AG04449 (cell line): ENCODE data around the gene ZBP1.

Source experiments
- CTCF ChIA-PET: fragments of 350-600 bp; formaldehyde crosslinking; extraction: SDS; loops from one replicate; lab custom pipeline; 2021; ENCODE audit warnings: antibody characterized with exemption; lab: Yijun Ruan, JAX
- POLR2A ChIA-PET: fragments of 400-600, 350-600 bp; formaldehyde crosslinking; extraction: SDS; loops from one replicate; lab custom pipeline; 2020; ENCODE audit warnings: antibody characterized with exemption, inconsistent platforms; lab: Yijun Ruan, JAX
- DNase-seq: peaks from one replicate; pipeline ENCODE4 v3.0.0-alpha.2; 2010; ENCODE audit warnings: low read depth, low spot score
- H3K4me3 ChIP-seq: 2 replicates; pipeline ENCODE4 v1.5.1; 2011; ENCODE audit warnings: low read depth, mild to moderate bottlenecking, control low read depth, low read length
- CTCF ChIP-seq: IDR thresholded peaks from one replicate; pipeline ENCODE4 v1.5.1; 2011; ENCODE audit warnings: mild to moderate bottlenecking, moderate library complexity, low read length, control low read depth, inconsistent platforms; ENCODE audit not compliant: insufficient read depth; ENCODE audit errors: missing control alignments

Gene ZBP1

DNA sequence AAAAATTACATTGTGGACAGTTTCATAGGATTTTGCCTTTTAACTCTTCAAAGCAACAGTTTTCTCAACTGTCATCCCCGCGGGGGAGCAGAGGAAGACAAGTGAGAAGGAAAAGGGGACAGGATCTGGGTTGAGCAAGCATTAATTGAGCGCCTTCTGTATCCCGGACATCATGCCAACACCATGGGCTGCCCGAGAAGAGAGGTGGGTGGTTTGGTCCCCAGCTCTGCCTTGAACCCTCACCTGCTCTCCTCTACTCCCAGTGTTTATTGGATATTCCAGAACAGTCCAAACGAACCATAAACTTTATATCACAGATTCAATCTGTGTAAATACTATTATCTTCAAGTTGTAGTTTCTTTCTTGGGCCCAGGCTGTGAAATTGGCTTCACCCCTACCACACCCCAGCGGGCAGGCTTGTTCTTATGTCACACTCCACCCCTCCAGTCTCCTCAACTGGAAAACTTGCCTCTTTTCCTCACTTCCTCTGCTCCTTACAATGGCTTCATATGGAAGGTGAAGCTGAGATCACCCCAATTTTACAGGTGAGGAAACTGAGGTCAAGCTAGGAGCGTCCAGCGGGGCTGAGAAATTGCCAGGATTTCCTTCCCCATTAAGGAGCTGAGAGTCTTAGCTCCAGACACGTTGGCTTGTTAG is 53.3 kb downstream of the ZBP1 start:
- no peak for DNase-seq
- no peak for TF ChIP-seq CTCF
- CTCF ChIA-PET: no interaction called here
- POLR2A ChIA-PET: no interaction called here
- no peak overlapping the region for H3K4me3 ChIP-seq

- H3K4me3 ChIP-seq: no peak overlapping the region
- ChIA-PET POLR2A (no interaction called here), CTCF (no interaction called here)
- no peak for TF ChIP-seq CTCF
- DNase-seq: no peak
These were observed 53.8 kb downstream of the ZBP1 start for GRCh38 chr20:57566399-57566798.

- DNase-seq: no peak
- ChIA-PET POLR2A (no interaction called here), CTCF (no interaction called here)
- no peak for TF ChIP-seq CTCF
- H3K4me3 ChIP-seq: no peak overlapping the region
These were observed 55.1 kb downstream of the ZBP1 start for GRCh38 chr20:57564951-57565642.

DNA sequence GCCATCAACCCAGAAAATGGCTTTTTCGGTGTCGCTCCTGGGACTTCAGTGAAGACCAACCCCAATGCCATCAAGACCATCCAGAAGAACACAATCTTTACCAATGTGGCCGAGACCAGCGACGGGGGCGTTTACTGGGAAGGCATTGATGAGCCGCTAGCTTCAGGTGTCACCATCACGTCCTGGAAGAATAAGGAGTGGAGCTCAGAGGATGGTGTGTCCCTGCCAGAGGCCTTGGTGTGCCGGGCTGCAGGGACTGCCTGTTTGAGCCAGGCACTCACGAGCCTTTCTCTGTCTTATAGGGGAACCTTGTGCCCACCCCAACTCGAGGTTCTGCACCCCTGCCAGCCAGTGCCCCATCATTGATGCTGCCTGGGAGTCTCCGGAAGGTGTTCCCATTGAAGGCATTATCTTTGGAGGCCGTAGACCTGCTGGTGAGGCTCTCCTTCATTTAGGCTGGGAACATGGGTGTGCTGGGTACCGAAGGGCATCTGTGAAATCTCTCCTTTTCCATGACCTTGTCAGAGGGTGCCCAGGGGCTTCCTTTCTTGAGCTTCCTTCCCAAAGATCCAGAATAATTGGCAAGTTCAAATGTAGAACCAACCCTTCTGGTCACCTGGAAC is 55.9 kb downstream of the ZBP1 start:
- ChIA-PET CTCF (no interaction called here), POLR2A (no interaction called here)
- H3K4me3 ChIP-seq: no peak overlapping the region
- no peak for DNase-seq
- TF ChIP-seq CTCF: no peak

- no peak for TF ChIP-seq CTCF
- CTCF ChIA-PET: no interaction called here
- POLR2A ChIA-PET: no interaction called here
- no peak for DNase-seq
- no peak overlapping the region for H3K4me3 ChIP-seq
These were observed 56.7 kb downstream of the ZBP1 start for GRCh38 chr20:57563522-57563921.

DNA sequence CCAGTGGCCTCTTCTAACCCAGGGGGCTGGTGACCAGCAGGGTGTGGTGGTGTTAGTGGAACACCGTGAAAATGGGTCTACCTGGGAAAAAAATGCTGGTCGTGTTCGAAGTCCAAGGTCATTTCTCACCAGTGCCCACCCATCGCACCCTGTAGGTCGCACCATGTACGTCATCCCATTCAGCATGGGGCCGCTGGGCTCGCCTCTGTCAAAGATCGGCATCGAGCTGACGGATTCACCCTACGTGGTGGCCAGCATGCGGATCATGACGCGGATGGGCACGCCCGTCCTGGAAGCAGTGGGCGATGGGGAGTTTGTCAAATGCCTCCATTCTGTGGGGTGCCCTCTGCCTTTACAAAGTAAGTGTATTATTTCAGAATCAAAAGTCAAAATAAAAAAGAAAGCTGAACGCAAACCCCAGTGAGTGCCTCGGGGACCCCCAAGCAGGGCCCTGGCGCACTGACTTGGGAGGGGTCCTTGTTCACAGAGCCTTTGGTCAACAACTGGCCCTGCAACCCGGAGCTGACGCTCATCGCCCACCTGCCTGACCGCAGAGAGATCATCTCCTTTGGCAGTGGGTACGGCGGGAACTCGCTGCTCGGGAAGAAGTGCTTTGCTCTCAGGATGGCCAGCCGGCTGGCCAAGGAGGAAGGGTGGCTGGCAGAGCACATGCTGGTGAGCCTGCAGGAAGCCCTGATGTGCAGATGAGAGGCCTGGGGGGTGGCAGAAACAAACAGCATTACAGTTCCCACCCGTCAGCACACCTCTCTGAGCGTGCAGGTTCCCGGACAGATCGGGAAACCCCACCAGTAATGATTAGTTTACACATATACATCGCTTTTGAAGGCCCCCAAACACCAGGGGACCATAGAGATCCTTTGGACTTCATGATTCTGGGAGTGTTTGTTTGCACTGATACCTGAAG is 57.4 kb downstream of the ZBP1 start:
- POLR2A ChIA-PET: no interaction called here
- no peak for TF ChIP-seq CTCF
- no peak for DNase-seq
- no peak overlapping the region for H3K4me3 ChIP-seq
- CTCF ChIA-PET: interaction anchor here (0.7 to 1.0 kb wide), 2 partner anchors 12 to 67 kb away, joined by 3 read pairs; no protein-coding TSS in a partner anchor
